ENCODE measurements around the gene PALD1.

PALD1 gene

DNA sequence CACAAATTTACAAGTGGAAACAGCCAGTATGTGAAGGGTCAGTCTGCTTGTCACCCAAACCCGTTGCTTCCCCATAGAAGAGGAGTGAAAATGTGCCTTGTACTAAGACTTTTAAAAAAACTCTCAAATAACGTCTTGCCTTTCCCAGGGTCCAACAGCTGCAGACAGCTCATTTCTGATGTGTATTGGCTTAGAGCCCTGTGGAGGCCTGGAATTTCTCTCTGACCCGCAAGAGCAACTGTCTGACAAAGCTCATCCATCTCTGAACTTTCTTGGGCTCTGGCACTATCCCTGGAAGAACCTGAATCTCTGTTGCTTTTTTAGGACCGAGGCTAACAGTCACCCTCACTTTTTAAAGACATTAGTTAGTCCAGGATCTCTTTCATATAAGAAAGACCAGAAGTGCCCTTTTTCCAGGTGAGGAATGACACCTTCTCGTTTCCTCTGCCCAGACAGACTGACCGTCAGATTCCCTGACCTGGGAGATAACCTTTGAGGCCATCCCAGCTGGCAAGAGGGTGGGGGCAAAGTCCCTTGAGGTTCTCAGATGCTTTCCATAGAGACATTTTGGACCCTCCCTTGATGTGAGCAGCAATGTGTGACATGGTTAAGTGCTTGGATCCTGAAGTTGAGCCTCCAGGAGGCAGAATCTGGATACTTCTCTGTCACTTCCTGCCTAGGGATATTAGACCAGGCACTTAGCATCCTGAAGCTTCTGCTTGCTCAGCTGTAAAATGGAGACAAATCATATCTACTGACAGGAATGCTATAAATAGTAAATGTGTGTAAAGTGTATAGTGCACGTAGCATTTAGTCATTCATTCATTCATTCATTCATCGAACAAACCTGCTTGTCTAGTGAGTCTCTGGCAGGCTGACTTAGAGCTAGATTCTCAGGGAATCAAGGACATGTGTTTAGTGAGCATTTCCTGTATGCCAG lies 32.6 kb upstream of the PALD1 start:
- TF ChIP-seq, protein P1, sequence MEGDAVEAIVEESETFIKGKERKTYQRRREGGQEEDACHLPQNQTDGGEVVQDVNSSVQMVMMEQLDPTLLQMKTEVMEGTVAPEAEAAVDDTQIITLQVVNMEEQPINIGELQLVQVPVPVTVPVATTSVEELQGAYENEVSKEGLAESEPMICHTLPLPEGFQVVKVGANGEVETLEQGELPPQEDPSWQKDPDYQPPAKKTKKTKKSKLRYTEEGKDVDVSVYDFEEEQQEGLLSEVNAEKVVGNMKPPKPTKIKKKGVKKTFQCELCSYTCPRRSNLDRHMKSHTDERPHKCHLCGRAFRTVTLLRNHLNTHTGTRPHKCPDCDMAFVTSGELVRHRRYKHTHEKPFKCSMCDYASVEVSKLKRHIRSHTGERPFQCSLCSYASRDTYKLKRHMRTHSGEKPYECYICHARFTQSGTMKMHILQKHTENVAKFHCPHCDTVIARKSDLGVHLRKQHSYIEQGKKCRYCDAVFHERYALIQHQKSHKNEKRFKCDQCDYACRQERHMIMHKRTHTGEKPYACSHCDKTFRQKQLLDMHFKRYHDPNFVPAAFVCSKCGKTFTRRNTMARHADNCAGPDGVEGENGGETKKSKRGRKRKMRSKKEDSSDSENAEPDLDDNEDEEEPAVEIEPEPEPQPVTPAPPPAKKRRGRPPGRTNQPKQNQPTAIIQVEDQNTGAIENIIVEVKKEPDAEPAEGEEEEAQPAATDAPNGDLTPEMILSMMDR (conservative IDR thresholded peaks at IDR 0.05) = no peak
- TF ChIP-seq ZFX (IDR thresholded peaks at IDR 0.05) = no peak
- no peak overlapping the region for H3K27ac ChIP-seq

DNA sequence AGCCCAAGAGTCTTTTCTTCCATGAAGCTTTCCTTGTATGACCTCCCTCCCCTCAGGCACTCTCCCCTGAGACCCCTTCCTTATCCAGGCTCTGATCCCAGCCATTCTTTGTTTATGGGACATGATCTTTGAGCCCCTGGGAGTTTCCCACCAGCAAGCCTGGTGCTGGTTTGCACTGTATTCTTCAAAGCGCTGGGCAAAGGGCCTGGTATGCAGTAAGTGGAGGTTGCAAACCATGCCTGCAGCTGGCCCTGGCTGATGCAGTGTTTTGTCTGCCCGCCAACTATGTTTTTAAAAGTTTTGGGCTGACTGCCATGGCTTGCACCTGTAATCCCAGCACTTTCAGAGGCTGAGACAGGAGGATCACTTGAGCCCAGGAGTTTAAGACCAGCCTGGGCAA lies 30.3 kb upstream of the PALD1 start:
- H3K27ac ChIP-seq = no peak overlapping the region
- TF ChIP-seq ZFX (IDR thresholded peaks at IDR 0.05) = no peak
- TF ChIP-seq, protein P1 (conservative IDR thresholded peaks at IDR 0.05) = no peak

DNA sequence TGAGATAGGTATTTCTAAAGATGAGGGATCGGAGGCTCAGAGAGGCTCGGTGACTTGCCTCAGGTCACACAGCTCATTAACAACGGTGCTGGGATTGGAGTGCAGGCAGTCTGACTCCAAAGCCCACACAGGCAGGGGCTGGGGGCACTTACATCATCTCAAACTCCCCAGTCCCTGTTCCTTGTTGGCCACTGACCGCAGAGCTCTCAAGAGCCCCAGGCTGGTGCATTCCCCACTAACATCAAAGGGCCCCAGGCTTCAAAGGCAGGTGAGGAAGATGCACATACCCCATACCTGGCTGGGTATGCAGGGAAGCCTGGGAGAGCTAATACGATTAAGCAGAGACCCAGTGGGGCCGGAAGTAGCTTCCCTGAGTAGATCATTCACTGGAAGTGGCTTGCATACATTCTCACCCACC lies 23.3 kb upstream of the PALD1 start:
- H3K27ac ChIP-seq = no peak overlapping the region
- TF ChIP-seq, protein P1 (conservative IDR thresholded peaks at IDR 0.05) = no peak
- TF ChIP-seq ZFX (IDR thresholded peaks at IDR 0.05) = no peak

DNA sequence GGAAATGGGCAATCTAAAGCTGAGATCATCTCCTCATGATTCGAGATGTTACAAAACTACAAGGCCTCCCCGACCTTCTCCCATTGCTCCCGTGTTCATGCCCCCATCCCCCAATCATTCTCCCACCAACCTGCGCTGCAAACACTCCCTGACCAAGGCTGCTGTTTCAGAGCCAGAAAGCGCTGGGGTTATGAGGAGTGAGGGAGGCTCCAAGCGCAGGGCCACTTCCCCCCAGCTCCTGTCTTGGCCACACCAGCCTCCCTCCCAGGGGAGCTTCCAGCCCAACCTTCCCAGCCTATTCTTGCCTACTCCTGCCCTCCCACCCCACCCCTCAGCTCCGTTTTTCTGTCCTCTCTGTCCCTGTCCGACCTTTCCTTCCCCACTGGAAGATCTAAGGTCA lies 22.4 kb upstream of the PALD1 start:
- no peak overlapping the region for H3K27ac ChIP-seq
- TF ChIP-seq, protein P1 (conservative IDR thresholded peaks at IDR 0.05) = no peak
- TF ChIP-seq ZFX (IDR thresholded peaks at IDR 0.05) = no peak

DNA sequence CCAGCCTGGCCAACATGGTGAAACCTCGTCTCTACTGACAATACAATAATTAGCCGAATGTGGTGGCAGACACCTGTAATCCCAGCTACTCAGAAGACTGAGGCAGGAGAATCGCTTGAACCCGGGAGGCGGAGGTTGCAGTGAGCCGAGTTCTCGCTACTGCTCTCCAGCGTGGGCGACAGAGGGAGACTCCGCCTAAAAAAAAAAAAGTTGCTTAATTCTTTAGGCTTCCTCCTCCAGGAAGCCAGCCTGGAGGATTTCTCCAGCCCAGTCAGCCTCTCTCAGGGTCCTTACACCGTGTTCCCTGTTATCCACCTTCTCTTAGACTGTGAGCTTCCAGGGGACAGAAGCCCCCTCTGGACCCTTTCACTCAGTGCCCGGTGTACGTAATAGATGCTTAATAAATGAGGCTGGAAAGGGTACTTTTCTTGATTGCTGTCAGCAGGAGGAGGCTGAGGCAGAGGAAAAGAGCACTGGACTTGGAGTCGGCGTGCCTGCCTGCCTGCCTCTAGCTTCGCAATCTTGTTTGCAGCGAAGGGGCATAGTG lies 20.7 kb upstream of the PALD1 start:
- H3K27ac ChIP-seq = no peak overlapping the region
- TF ChIP-seq, protein P1 (conservative IDR thresholded peaks at IDR 0.05) = no peak
- no peak for TF ChIP-seq ZFX (IDR thresholded peaks at IDR 0.05)

DNA sequence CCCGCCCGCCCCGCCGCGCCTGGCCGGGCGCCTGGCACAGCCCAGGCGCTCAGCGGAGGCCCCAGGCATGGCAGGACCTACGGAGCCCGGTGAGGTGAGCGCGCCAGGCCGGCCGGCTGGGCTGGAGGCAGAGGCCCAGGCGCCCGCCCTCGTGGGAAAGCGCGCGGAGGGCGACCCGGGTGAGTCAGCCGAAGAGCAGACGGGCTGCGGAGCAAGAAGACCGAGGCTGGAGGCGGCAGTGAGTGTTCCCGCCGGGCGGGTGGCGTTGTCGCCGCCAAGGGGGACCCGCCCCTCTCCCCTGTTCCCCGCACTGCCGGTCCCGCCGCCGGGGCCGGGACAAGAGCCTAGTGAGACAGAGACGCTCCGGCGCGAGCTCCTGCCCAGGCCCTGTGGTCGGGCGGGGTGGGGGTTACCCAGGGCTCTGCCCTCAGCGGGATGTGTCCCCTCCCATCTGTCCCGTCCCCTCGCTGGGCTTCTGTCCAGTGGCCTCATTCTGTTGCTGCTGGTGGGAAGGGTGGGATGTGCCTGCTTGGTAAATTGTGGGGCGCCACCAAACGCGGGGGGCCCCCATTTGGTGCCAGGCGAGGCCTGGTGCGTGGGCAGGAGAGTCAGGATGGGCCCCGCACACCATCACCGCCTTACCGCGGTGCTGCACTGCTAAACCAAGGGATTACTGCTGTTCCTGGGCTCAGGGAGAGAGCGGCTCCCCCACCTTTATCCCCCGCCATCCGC lies 20.1 kb upstream of the PALD1 start:
- TF ChIP-seq, protein P1 (conservative IDR thresholded peaks at IDR 0.05) = no peak
- TF ChIP-seq ZFX (IDR thresholded peaks at IDR 0.05) = no peak
- H3K27ac ChIP-seq = no peak overlapping the region
